Activated effector memory CD4-positive, alpha-beta T cell treated with anti-CD3 and anti-CD28 coated beads, Interleukin-2, amount 50 U/mL, for 16 hours (primary cell): ENCODE results near the gene PRR14L.

ENCODE experiments used
- DNase-seq: peaks from one replicate; pipeline ENCODE4 v3.0.0-alpha.2; 2020

The PRR14L gene

GRCh38 chr22:31637891-31638618 lies 111.9 kb downstream of the PRR14L start:
- no peak for DNase-seq

- DNase-seq, result no peak
Observed at GRCh38 chr22:31637447-31637890, 112.5 kb downstream of the PRR14L start.

DNA sequence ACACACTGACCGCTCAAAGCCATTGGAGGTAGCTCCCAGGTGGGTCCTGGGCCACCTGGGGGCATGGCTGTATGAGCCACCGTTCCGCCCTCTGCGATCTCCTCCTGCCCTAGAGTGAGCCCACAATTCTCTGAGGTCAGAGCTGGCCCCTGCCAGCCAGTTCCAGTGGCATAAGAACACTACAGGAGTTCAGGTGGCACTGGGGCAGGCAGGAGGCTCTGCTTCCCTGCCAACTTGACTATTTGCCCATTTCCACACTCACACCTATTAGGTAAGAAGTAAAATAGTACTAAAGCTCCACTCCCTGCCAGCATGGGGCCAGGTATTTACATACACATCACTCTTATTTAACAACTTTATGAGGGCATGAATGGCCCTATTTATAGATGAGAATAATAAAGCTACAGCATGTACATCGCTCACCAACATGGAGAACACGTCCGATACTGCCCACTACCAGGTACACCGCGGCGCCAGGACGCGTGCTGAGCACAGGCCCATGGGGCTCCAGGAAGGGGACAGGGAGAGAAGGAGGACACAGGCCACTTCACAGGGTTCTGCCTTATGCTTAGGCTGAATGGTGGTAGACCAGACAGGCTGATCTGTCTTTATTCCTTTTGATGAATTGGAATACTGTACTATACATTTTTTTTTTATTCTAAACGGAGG lies 114.2 kb downstream of the PRR14L start:
- no peak for DNase-seq

DNA sequence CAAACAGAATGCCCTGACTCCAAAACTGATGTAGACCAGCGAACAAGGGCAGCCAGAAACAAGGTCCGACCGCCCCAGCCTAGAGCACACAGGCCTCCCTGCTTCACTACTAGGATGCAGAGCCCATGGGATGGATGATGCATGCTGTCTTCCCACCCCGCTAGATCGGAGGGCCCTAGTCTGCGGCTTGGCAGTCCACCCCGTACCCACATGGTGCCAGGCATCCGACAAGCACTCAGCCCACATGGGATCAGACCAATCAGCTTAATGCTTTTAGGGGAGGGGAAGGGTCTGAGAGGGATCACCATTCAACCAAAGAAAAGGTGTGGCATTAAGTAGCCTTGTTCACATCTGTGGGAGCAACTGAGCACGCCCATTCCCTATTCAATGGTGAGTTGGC lies 118.5 kb downstream of the PRR14L start:
- DNase-seq, result no peak
